ENCODE data around the gene ACAP2.

The ACAP2 gene

GRCh38 chr3:195257454-195258448 is 185.1 kb downstream of the ACAP2 start:
- DNase-seq, result no peak

GRCh38 chr3:195256639-195257453 is 186.0 kb downstream of the ACAP2 start:
- DNase-seq, result no peak

DNA sequence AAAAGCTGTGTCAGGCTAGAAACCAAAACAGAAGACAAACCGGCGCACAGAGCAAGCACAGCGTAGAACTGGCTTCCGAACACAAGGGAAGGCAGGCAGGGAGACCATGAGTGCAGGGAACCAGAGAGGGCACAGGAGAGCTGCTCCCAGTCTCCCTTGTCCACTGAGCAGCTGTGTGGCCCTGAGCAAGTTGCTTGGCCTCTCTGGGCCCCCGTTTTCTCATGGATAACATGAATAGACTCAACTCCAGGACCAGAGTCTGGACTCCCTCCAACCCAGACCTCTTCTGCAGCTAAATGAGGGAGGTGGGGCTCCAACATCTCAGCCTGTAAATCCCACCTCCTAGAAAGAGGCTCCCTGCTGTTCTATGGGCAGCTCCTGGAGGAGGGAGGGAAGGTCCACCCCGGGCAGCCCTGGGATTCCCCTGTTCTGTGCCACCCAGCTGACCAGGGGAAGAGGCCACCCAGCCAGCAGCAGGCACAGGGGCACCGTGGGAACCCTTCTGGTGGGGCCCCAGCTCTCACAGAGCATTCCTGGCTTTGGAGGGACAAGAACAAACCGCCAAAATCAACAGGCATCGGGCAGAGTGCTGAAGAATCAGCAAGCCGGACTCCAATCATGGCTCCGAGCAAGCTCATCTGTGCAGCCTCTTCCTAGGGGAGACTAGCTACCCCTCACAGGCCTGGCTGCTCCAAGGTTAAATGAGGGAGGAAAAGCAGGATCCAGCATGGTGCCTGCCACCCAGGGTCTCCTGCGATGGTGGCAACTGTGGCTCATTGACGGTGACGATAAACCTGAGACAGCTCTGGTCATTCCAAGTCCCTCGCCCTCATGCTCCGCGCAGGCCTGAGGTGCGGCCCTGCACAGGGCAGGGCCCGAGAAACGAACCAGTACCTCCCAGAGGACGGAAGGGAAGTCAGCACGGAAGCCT is 187.0 kb downstream of the ACAP2 start:
- DNase-seq, result no peak

DNA sequence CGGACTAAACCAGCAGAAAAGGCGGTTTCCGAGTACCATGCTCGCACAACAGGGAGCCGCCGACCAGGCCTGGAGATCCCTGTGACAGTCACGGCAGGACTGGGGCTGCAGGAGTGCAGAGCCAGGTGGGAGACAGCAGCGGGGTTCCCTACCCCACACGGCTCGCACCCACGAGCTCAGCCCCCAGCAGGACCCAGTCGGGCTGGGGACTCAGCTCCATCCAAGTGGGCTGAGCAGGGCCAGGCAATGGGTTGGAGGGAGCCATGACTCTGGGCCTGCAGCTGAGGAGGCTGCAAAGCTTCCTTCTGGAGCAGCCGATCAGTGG is 187.7 kb downstream of the ACAP2 start:
- DNase-seq, result no peak

GRCh38 chr3:195254454-195255175 is 188.2 kb downstream of the ACAP2 start:
- no peak for DNase-seq

GRCh38 chr3:195253923-195254432 is 188.8 kb downstream of the ACAP2 start:
- no peak for DNase-seq

- no peak for DNase-seq
These were observed 191.3 kb downstream of the ACAP2 start for GRCh38 chr3:195251336-195252065.

DNA sequence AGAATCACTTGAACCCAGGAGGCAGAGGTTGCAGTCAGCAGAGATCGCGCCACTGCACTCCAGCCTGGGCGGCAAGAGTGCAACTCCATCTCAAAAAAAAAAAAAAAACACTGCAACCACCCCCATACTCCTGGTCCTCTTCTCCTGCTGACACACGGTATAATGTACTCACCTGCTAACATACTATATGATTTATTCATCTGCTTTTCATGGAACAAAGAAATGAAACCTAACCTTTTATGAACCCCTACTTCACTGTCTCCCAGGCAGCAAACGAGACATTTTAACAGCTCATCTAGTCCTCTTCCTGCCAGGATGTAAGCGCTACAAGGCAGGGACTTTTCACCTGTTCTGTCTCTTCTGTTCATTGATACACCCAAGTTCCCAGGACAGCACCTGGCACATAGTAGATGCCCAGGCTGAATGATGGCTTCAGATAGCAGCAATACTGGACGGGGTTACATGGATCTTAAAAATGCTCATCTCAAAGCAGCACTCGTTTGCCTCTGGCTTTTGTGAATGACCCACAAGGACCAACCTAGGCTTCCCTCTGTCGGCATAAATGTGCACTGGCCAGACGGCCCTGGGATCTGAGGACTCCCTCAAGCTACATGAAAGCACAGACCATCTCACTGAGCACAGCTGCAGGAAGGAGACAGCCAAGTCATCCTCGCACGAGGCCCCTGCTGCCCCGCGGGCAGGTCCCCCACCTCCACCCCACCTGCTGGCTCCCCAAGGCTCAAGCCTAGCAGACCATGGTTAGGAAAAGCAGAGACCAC is 192.2 kb downstream of the ACAP2 start:
- DNase-seq, result no peak

DNA sequence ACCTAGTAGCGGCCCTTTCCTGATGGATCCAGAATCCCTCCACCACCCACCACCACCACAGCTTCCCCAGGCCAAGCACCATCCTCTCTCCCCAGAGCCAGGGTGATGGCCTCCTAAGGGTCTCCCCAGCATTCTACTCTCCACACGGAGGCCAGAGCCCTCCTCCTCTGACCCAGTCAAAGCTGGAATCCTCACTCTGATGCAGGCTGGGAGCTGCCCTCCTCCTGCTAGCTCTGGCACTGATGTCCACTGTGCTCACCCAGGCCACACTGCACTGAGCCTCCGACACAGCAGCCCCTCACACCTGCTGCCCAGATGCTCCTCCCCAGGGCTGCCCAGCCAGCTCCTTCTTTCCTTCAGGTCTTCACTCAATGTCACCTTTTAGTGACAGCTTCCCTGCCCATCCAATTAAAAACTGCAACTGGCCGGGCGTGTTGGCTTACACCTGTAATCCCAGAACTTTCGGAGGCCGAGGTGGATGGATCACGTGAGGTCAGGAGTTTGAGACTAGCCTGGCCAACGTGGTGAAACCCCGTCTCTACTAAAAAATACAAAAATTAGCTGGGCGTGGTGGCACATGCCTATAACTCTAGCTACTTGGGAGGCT is 192.9 kb downstream of the ACAP2 start:
- no peak for DNase-seq

GRCh38 chr3:195249057-195249770 is 193.6 kb downstream of the ACAP2 start:
- no peak for DNase-seq

GRCh38 chr3:195248281-195248680 is 194.5 kb downstream of the ACAP2 start:
- DNase-seq, result no peak

- DNase-seq, result no peak
These were observed 195.0 kb downstream of the ACAP2 start for GRCh38 chr3:195247863-195248189.

DNA sequence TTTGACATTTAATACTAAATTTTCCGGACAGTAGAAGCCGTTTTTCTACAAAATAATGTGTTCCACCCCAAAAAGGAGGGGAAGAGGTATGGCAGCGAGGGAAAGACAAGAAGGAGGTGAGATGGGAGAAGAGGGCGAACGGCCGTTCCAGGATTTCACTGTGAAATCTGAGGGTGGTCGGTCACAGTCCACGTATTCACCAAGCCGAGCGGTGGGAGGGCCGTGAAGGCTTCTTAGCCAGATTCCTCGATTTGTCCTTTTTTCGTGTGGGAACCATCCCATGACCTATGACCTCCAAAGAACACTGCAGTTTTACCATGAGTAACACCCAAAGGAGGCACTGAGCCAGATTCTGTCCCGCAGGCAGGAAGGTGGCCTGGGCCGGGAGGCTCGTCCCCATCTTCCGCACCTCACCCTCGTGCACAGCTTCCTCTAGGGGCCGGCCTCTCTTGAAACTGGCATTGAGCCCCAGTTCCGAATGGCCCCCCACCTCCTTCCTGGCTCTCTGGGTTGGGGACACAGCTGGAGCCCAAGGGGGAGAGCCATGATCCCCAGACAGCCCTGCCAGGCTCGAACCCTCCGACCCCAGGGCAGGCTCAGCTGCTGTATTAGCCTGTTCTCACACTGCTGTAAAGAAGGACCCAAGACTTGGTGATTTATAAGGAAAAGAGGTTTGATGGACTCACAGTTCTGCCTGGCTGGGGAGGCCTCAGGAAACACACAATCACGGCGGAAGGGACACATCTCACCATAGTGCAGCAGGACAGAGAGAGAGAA is 195.5 kb downstream of the ACAP2 start:
- no peak for DNase-seq

- DNase-seq, result no peak
These were observed 196.2 kb downstream of the ACAP2 start for GRCh38 chr3:195246581-195246995.

GRCh38 chr3:195245531-195245951 is 197.3 kb downstream of the ACAP2 start:
- DNase-seq, result no peak

GRCh38 chr3:195241592-195242355 is 201.0 kb downstream of the ACAP2 start:
- no peak for DNase-seq

GRCh38 chr3:195240939-195241338 is 201.9 kb downstream of the ACAP2 start:
- DNase-seq, result no peak
